Liver (tissue), 9 donors: ENCODE results near the gene SELENOO. TPM values are rescaled to one million over a fixed set of nuclear protein-coding genes. Genes with fewer than 3 reads are reported as not detected.

Source experiments
- DNase-seq: peaks from one replicate; pipeline ENCODE4 v3.0.0-alpha.2; 2017; ENCODE audit warnings: low spot score
- H3K27ac ChIP-seq, 2 donors: one replicate each; pipeline ENCODE4 v1.7.0; 2013; ENCODE audit warnings: inconsistent platforms in 2 of 2, low read length in 2 of 2, control low read depth in 1 of 2, low read depth in 1 of 2, mild to moderate bottlenecking in 1 of 2
- H3K27me3 ChIP-seq, 4 donors: one replicate each; pipeline versions ENCODE4 v1.6.1 to v1.7.0; 2013; ENCODE audit warnings: low read length in 3 of 4, inconsistent platforms in 1 of 4, mild to moderate bottlenecking in 1 of 4, moderate library complexity in 1 of 4; ENCODE audit not compliant: control insufficient read depth in 4 of 4, insufficient read depth in 4 of 4
- H3K36me3 ChIP-seq, 4 donors: one replicate each; pipeline versions ENCODE4 v1.6.1 to v1.7.0; 2013; ENCODE audit warnings: low read length in 3 of 4, mild to moderate bottlenecking in 3 of 4, low read depth in 1 of 4, moderate library complexity in 1 of 4; ENCODE audit not compliant: control insufficient read depth in 4 of 4, insufficient read depth in 3 of 4
- H3K4me1 ChIP-seq, 4 donors: one replicate each; pipeline versions ENCODE4 v1.6.1 to v1.7.0; 2013; ENCODE audit warnings: low read length in 3 of 4, mild to moderate bottlenecking in 3 of 4, moderate library complexity in 1 of 4; ENCODE audit not compliant: control insufficient read depth in 4 of 4, insufficient read depth in 4 of 4
- H3K4me3 ChIP-seq, 3 donors: one replicate each; pipeline versions ENCODE4 v1.6.1 to v1.7.0; 2013; ENCODE audit warnings: low read length in 3 of 3, control low read depth in 1 of 3, low read depth in 1 of 3, mild to moderate bottlenecking in 1 of 3
- H3K9ac ChIP-seq, 2 donors: one replicate each; pipeline ENCODE4 v1.7.0; 2013; ENCODE audit warnings: low read length in 2 of 2, mild to moderate bottlenecking in 2 of 2, moderate library complexity in 2 of 2, control low read depth in 1 of 2, low read depth in 1 of 2
- H3K9me3 ChIP-seq, 4 donors: one replicate each; pipeline versions ENCODE4 v1.6.1 to v1.7.0; 2013; ENCODE audit warnings: low read length in 3 of 4; ENCODE audit not compliant: control insufficient read depth in 4 of 4
- FOXA1 ChIP-seq: IDR thresholded peaks from 2 replicates; pipeline ENCODE4 v1.6.1; 2016; ENCODE audit warnings: antibody characterized with exemption
- FOXA2 ChIP-seq: IDR thresholded peaks from 2 replicates; pipeline ENCODE4 v1.6.1; 2016; ENCODE audit warnings: antibody characterized with exemption
- GABPA ChIP-seq, 2 donors: IDR thresholded peaks in 1 of 2; conservative IDR thresholded peaks in 1 of 2; 2 replicates each; pipeline ENCODE4 v1.6.1; 2016; ENCODE audit warnings: antibody characterized with exemption in 2 of 2, mild to moderate bottlenecking in 1 of 2, moderate library complexity in 1 of 2
- HNF4A ChIP-seq, 2 donors: conservative IDR thresholded peaks; 2 replicates each; pipeline ENCODE4 v1.6.1; 2016; ENCODE audit warnings: antibody characterized with exemption in 2 of 2, mild to moderate bottlenecking in 2 of 2
- HNF4G ChIP-seq: IDR thresholded peaks from 2 replicates; pipeline ENCODE4 v1.6.1; 2016; ENCODE audit warnings: antibody characterized with exemption
- RAD21 ChIP-seq, 2 donors: IDR thresholded peaks; 2 replicates each; pipeline ENCODE4 v1.6.1; 2016; ENCODE audit warnings: antibody characterized with exemption in 2 of 2, mild to moderate bottlenecking in 2 of 2
- SP1 ChIP-seq: IDR thresholded peaks from 2 replicates; pipeline ENCODE4 v1.6.1; 2018; ENCODE audit warnings: antibody characterized with exemption, mild to moderate bottlenecking
- TAF1 ChIP-seq: conservative IDR thresholded peaks from 2 replicates; pipeline ENCODE4 v1.6.1; 2016; ENCODE audit warnings: antibody characterized with exemption, mild to moderate bottlenecking
- YY1 ChIP-seq: IDR thresholded peaks from 2 replicates; pipeline ENCODE4 v1.6.1; 2016; ENCODE audit warnings: antibody characterized with exemption, mild to moderate bottlenecking
- WGBS: extraction: QIAGEN DNeasy Blood & Tissue Kit; methylation state at CpG from one replicate; pipeline ENCODE4 v1.1.7; 2013; 5-methylcytosine and 5-hydroxymethylcytosine counted together
- polyA plus RNA-seq, 2 donors: library from polyadenylated mRNA; stranded (reverse) in 1 of 2; unstranded in 1 of 2; fragments of 200-250 nt in 1 of 2; fragments of >200 nt in 1 of 2; fragmentation: Nextera tagmentation in 1 of 2; extraction: Ambion mirVana in 1 of 2; gene quantifications; one replicate each; pipeline versions ENCODE4 v1.2.1 to v1.2.3, GENCODE V29; 2013 to 2015
- total RNA-seq, 2 donors: library from RNA; depleted of rRNA; stranded (reverse); fragments of >200 nt; gene quantifications; one replicate each; pipeline ENCODE4 v1.2.3, GENCODE V29; 2014
- TF ChIP-seq, protein P1 (sequence below): IDR thresholded peaks from 2 replicates; pipeline ENCODE4 v1.6.1; 2016; ENCODE audit warnings: antibody characterized with exemption, mild to moderate bottlenecking
- TF ChIP-seq, protein P2 (sequence below): IDR thresholded peaks from 2 replicates; pipeline ENCODE4 v1.6.1; 2016; ENCODE audit warnings: antibody characterized with exemption
- donor health status: healthy.
- donor health status: healthy.
- donor health status: healthy.
- donor health status: healthy.
- donor health status: healthy.

The SELENOO gene
- total and polyA plus RNA-seq, 4 donors = 16.4 to 59.2 (median 42.2) TPM

DNA sequence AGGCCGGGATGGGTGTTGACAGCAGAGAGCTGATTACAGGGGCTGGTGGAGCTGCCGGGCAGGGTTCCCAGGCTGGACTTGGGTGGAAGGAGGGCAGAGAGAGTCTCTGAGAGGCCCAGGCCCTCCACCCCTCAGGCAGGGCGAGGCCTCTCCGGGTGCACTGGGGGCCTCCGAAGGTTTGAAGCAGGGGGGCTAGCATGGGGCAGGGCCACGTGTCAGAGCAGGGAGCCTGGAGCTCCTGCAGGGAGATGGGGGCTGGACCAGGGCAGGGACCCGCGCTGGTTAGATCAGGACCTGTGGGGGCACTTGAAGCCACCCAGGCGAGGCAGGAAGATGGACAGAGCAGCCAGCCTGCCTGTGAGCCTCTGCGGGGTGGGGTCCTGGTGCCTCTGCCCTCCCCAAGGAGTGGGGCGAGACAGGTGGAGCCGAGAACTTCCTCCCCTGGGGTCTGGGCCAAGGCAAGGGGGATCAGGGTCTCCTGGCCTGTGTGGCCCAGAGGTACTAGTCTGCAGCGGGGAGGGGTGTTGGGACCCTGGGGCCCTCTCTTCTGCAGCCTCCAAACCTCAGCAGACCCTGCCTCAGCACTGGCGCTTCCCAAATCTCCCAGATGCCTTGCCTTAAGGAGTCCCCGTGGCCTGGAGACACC is 29.4 kb upstream of the SELENOO start:
- peak overlapping the region in 1 of 3 donors; percentile 88 for H3K4me3 ChIP-seq
- peak overlapping the region in 1 of 2 donors; percentile 40 for H3K27ac ChIP-seq
- H3K36me3 ChIP-seq = no peaks in the 10 kb centered on the region
- peaks cover 0 to 19% (median 11%) of the 10 kb centered on the region in 4 donors for H3K4me1 ChIP-seq
- H3K9me3 ChIP-seq = no peaks in the 10 kb centered on the region
- TF ChIP-seq FOXA1 (no peak), GABPA (IDR thresholded peaks at IDR 0.05 in 1 of 2, conservative IDR thresholded peaks at IDR 0.05 in 1 of 2) (no peak), RAD21 (IDR thresholded peaks at IDR 0.05) (no peak)
- TF ChIP-seq, protein P1, sequence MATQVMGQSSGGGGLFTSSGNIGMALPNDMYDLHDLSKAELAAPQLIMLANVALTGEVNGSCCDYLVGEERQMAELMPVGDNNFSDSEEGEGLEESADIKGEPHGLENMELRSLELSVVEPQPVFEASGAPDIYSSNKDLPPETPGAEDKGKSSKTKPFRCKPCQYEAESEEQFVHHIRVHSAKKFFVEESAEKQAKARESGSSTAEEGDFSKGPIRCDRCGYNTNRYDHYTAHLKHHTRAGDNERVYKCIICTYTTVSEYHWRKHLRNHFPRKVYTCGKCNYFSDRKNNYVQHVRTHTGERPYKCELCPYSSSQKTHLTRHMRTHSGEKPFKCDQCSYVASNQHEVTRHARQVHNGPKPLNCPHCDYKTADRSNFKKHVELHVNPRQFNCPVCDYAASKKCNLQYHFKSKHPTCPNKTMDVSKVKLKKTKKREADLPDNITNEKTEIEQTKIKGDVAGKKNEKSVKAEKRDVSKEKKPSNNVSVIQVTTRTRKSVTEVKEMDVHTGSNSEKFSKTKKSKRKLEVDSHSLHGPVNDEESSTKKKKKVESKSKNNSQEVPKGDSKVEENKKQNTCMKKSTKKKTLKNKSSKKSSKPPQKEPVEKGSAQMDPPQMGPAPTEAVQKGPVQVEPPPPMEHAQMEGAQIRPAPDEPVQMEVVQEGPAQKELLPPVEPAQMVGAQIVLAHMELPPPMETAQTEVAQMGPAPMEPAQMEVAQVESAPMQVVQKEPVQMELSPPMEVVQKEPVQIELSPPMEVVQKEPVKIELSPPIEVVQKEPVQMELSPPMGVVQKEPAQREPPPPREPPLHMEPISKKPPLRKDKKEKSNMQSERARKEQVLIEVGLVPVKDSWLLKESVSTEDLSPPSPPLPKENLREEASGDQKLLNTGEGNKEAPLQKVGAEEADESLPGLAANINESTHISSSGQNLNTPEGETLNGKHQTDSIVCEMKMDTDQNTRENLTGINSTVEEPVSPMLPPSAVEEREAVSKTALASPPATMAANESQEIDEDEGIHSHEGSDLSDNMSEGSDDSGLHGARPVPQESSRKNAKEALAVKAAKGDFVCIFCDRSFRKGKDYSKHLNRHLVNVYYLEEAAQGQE = no peak
- H3K9ac ChIP-seq = no peak overlapping the region
- H3K27me3 ChIP-seq = no peaks in the 10 kb centered on the region
- WGBS = 75% methylated on average over 15 of the region's 15 CpGs
- no peak for DNase-seq

DNA sequence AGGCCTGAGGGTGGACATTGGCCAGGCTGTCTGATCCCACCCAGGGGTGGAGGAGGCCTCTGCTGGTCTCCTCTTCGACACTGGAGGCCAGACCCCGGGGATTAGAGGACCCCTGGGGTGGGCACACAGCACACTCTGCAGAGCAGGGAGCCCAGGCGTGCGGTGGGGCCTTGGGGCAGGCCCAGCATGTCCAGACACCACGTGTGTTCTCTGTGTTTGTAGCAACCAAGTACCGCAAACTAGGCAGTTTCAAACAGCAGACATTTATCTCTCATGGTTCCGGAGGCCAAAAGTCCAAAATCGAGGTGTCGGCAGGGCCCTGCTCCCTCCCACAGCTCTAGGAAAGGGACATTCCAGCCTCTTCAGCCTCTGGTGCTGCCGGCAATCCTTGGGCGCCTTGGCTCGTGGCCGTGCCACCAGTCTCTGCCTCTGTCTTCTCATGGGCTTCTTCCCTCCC is 28.8 kb upstream of the SELENOO start:
- Histone ChIP-seq H3K27ac (peak overlapping the region in 1 of 2 donors; percentile 40), H3K27me3 (no peaks in the 10 kb centered on the region), H3K9me3 (no peaks in the 10 kb centered on the region), H3K4me3 (no peak overlapping the region), H3K36me3 (no peaks in the 10 kb centered on the region), H3K9ac (no peak overlapping the region), H3K4me1 (peaks cover 0 to 19% (median 11%) of the 10 kb centered on the region in 4 donors)
- WGBS = 46% methylated on average over 13 of the region's 13 CpGs
- TF ChIP-seq SP1 (peak; percentile 61), HNF4A (conservative IDR thresholded peaks at IDR 0.05) (peak; percentile 69 to 73), RAD21 (IDR thresholded peaks at IDR 0.05) (no peak), YY1 (peak; percentile 70)
- TF ChIP-seq, protein P2, sequence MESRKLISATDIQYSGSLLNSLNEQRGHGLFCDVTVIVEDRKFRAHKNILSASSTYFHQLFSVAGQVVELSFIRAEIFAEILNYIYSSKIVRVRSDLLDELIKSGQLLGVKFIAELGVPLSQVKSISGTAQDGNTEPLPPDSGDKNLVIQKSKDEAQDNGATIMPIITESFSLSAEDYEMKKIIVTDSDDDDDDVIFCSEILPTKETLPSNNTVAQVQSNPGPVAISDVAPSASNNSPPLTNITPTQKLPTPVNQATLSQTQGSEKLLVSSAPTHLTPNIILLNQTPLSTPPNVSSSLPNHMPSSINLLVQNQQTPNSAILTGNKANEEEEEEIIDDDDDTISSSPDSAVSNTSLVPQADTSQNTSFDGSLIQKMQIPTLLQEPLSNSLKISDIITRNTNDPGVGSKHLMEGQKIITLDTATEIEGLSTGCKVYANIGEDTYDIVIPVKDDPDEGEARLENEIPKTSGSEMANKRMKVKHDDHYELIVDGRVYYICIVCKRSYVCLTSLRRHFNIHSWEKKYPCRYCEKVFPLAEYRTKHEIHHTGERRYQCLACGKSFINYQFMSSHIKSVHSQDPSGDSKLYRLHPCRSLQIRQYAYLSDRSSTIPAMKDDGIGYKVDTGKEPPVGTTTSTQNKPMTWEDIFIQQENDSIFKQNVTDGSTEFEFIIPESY = no peak
- DNase-seq = no peak

DNA sequence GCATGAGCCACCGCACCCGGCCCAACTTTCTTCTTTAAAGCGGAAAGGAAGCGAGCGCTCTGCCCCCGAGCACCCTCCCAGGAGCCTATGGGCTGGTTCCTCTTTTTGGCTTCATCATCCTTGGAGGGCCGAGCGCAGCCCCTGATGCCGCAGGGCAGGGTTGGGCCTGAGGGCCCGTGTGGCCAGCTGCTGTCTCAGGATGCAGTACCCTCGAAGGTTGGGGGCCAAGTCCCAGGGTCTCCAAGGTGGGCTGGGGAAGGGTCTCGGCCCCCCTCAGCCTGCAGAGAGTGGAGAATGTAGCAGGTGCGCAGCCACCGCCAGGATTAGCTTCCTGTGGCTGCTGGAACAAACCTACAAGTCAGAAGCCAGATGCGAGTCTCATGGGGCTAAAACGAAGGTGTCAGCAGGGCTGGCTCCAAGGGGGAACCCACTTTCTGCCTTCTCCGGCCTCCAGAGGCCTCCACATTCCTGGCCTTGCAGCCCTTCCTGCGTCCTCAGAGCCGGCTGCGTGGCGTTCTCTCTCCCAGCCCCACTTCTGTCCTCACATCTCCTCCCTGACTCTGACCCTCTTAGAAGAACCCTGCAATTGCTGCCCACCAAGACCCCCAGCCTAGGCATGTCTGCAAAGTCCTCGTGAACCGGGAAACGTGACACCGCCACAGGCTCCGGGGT is 27.4 kb upstream of the SELENOO start:
- Histone ChIP-seq H3K4me3 (no peak overlapping the region), H3K4me1 (peaks cover 0 to 19% (median 11%) of the 10 kb centered on the region in 4 donors), H3K36me3 (peaks cover 0 to 3% (median 0%) of the 10 kb centered on the region in 4 donors), H3K27me3 (no peaks in the 10 kb centered on the region), H3K9ac (no peak overlapping the region), H3K9me3 (no peaks in the 10 kb centered on the region), H3K27ac (no peak overlapping the region)
- WGBS = 82% methylated on average over 26 of the region's 26 CpGs
- no peak for DNase-seq
- TF ChIP-seq HNF4G (no peak), GABPA (IDR thresholded peaks at IDR 0.05 in 1 of 2, conservative IDR thresholded peaks at IDR 0.05 in 1 of 2) (no peak), RAD21 (IDR thresholded peaks at IDR 0.05) (no peak), HNF4A (conservative IDR thresholded peaks at IDR 0.05) (no peak), TAF1 (no peak), FOXA2 (no peak)
- TF ChIP-seq, protein P2 = no peak
- TF ChIP-seq, protein P1 = no peak
